Retinal pigment epithelial cell (primary cell): ENCODE data around the gene ARGFX.

Experiments used
- DNase-seq: peaks from one replicate; pipeline ENCODE4 v3.0.0-alpha.2; 2010; ENCODE audit warnings: low read depth
- H3K4me3 ChIP-seq: 2 replicates; pipeline ENCODE4 v1.5.1; 2011; ENCODE audit warnings: mild to moderate bottlenecking, low read length, control low read depth, moderate library complexity
- CTCF ChIP-seq: conservative IDR thresholded peaks from 2 replicates; pipeline ENCODE4 v1.5.1; 2011; ENCODE audit warnings: low read depth, low read length, control low read depth, inconsistent platforms

ARGFX gene

GRCh38 chr3:121567649-121568048 lies at the start of gene ARGFX:
Gene ARGFX (plus strand): TSS chr3:121567949. CDS start chr3:121570714, 2,765 bp downstream.
- H3K4me3 ChIP-seq: no peak within 1 kb of the TSS
- no peak for TF ChIP-seq CTCF
- DNase-seq: no peak

DNA sequence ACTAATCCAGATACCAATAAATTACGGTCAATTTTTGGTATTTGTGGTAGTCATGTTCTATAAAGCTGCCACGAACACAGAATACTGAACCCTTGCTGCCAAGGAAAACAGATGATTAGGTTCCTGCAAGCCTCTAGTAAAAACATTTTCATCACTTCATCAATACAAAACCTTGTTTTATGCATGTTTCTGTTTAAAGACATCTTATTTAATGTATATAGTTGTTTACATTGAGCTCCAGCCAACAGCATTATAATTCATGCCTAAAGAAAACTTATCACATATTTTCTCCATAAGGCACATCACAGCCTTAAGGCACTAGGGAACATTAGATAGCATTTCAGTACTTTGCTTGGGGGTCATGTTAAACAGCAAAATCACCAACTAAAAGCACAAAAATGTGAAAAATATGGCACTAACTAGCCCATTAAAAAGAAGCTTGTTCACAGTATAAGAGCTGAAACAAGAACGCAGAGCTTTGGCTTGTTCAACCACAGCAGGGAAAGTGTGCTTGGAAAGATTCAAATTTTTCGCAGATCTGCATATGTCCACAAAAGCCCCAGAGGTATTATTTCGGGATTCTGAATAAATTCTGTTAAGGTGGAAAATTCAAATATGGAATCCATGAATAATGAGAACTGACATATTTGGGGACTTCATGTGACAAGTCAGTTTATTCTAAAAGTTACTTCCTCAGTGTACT lies 49.6 kb upstream of the ARGFX start:
- no peak for TF ChIP-seq CTCF
- no peak for DNase-seq
- H3K4me3 ChIP-seq: no peak overlapping the region

GRCh38 chr3:121520510-121520909 lies 47.2 kb upstream of the ARGFX start:
- no peak for TF ChIP-seq CTCF
- H3K4me3 ChIP-seq: no peak overlapping the region
- no peak for DNase-seq

- H3K4me3 ChIP-seq: no peak overlapping the region
- peak; percentile 74 for TF ChIP-seq CTCF
- no peak for DNase-seq
Observed at GRCh38 chr3:121529308-121529707, 38.4 kb upstream of the ARGFX start.

- DNase-seq: no peak
- no peak for TF ChIP-seq CTCF
- no peak overlapping the region for H3K4me3 ChIP-seq
Observed at GRCh38 chr3:121531269-121531668, 36.5 kb upstream of the ARGFX start.

- no peak for DNase-seq
- no peak overlapping the region for H3K4me3 ChIP-seq
- TF ChIP-seq CTCF: no peak
Observed at GRCh38 chr3:121542924-121543323, 24.8 kb upstream of the ARGFX start.

DNA sequence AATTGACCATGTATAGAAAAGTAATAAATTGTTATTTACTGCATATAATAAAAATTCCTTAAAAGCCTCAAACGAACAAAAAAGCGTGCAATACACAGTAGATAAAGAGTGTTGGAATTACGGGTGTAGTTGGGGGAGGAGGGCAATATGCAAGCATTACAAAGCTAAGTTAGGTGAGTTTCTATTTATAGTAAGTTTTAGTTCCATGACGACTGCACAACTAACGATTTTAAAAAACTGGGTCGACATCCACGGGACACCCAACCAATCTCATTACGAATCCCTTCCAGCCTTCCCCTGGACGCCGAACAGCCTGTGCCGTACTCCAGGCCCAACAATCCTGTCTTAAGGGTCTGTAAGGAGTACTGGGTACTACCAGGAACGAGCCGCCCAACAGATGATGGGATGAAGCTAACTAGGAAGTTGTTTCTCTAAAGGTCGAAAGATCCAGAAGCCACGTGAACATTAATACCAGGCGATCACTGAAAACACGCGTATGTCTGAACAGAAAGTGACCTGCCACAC lies 22.6 kb upstream of the ARGFX start:
- peak overlapping the region; percentile 90 for H3K4me3 ChIP-seq
- no peak for DNase-seq
- no peak for TF ChIP-seq CTCF
